B cell (primary cell): ENCODE measurements around the gene NOTCH1. TPM values are rescaled to one million over a fixed set of nuclear protein-coding genes. Genes with fewer than 3 reads are reported as not detected.

Experiments used
- ATAC-seq: fragments of 200-7000 bp; cut with Tn5 transposase; one replicate; pipeline ENCODE4 v1.10.0; 2021; ENCODE audit warnings: low read depth, mild to moderate bottlenecking, moderate number of reproducible peaks, moderate library complexity
- CTCF ChIA-PET: fragments of 350-600 bp; sonication (Branson Sonifier 250); formaldehyde crosslinking; loops from one replicate; lab custom pipeline; 2021; ENCODE audit warnings: antibody characterized with exemption, inconsistent platforms; lab: Charles Lee
- POLR2A ChIA-PET: fragments of 350-600 bp; sonication (Branson Sonifier 250); formaldehyde crosslinking; loops from one replicate; lab custom pipeline; 2021; ENCODE audit warnings: antibody characterized with exemption; lab: Charles Lee
- DNase-seq: peaks from one replicate; pipeline ENCODE4 v3.0.0; 2013
- H2AFZ ChIP-seq: 2 replicates; pipeline ENCODE4 v1.6.1; 2012; ENCODE audit warnings: mild to moderate bottlenecking, low read depth, low read length; ENCODE audit not compliant: insufficient read depth, poor library complexity, severe bottlenecking
- H3K27ac ChIP-seq, 2 donors: 1 replicate in 1 of 2; 2 replicates in 1 of 2; pipeline ENCODE4 v1.5.1; 2012 to 2013; ENCODE audit warnings: low read length in 2 of 2, mild to moderate bottlenecking in 2 of 2, moderate library complexity in 1 of 2
- H3K27me3 ChIP-seq, 4 experiments: fragments of 200-600 bp in 1 of 4; sonication (generic) in 1 of 4; replicated peaks in 1 of 4; 1 replicate in 2 of 4; 2 replicates in 2 of 4; pipeline versions ENCODE4 v1.6.1 to v1.7.0; 2013 to 2016; ENCODE audit warnings: low read length in 3 of 4, mild to moderate bottlenecking in 2 of 4, mixed read lengths in 1 of 4, moderate library complexity in 1 of 4; ENCODE audit not compliant: insufficient read depth in 4 of 4, control insufficient read depth in 3 of 4; ENCODE audit errors: control extremely low read depth in 1 of 4
- H3K36me3 ChIP-seq, 2 experiments: replicated peaks in 1 of 2; 1 replicate in 1 of 2; 2 replicates in 1 of 2; pipeline versions ENCODE4 v1.6.1 to v1.7.1; 2013; ENCODE audit warnings: low read length in 1 of 2; ENCODE audit not compliant: insufficient read depth in 2 of 2, control insufficient read depth in 1 of 2; ENCODE audit errors: control extremely low read depth in 1 of 2, extremely low read depth in 1 of 2
- H3K4me1 ChIP-seq, 2 donors: fragments of 200-600 bp in 1 of 2; sonication (generic) in 1 of 2; 1 replicate in 1 of 2; 2 replicates in 1 of 2; pipeline versions ENCODE4 v1.5.1 to v1.6.1; 2013 to 2017; ENCODE audit warnings: low read length in 2 of 2; ENCODE audit not compliant: control insufficient read depth in 2 of 2, insufficient read depth in 2 of 2
- H3K4me2 ChIP-seq: replicated peaks from 2 replicates; pipeline ENCODE3; 2012; ENCODE audit warnings: mild to moderate bottlenecking, low read depth, low read length; ENCODE audit not compliant: poor library complexity, severe bottlenecking
- H3K4me3 ChIP-seq, 5 experiments: fragments of 200-600 bp in 1 of 5; sonication (generic) in 1 of 5; 1 replicate in 3 of 5; 2 replicates in 2 of 5; pipeline versions ENCODE4 v1.5.1 to v1.7.0; 2011 to 2016; ENCODE audit warnings: low read length in 4 of 5, mild to moderate bottlenecking in 4 of 5, low read depth in 2 of 5, control low read depth in 1 of 5, moderate library complexity in 1 of 5; ENCODE audit not compliant: insufficient read depth in 1 of 5; ENCODE audit errors: control extremely low read depth in 1 of 5, extremely low read depth in 1 of 5
- H3K79me2 ChIP-seq: fragments of 200-600 bp; sonication (generic); one replicate; pipeline ENCODE4 v1.6.0; 2016; ENCODE audit warnings: low read length; ENCODE audit not compliant: control insufficient read depth, insufficient read depth
- H3K9ac ChIP-seq: fragments of 200-600 bp; sonication (generic); 2 replicates; pipeline ENCODE4 v1.6.1; 2017; ENCODE audit warnings: mild to moderate bottlenecking, low read length, moderate library complexity
- H3K9me3 ChIP-seq, 3 donors: one replicate each; pipeline versions ENCODE4 v1.6.1 to v1.7.1; 2013; ENCODE audit warnings: low read length in 2 of 3; ENCODE audit not compliant: control insufficient read depth in 2 of 3, insufficient read depth in 1 of 3; ENCODE audit errors: control extremely low read depth in 1 of 3
- H4K20me1 ChIP-seq: 2 replicates; pipeline ENCODE4 v1.6.0; 2012; ENCODE audit warnings: mild to moderate bottlenecking, low read length; ENCODE audit not compliant: insufficient read depth, control insufficient read depth, poor library complexity, severe bottlenecking
- H3K27ac Mint-ChIP-seq: one replicate; pipeline ENCODE4 v1.8.0; 2021; ENCODE audit warnings: mixed read lengths
- H3K27me3 Mint-ChIP-seq: one replicate; pipeline ENCODE4 v1.8.0; 2021; ENCODE audit warnings: mixed read lengths
- H3K4me1 Mint-ChIP-seq: one replicate; pipeline ENCODE4 v1.8.0; 2021; ENCODE audit warnings: mixed read lengths
- H3K4me3 Mint-ChIP-seq: one replicate; pipeline ENCODE4 v1.8.0; 2021; ENCODE audit warnings: mixed read lengths
- H3K9me3 Mint-ChIP-seq: one replicate; pipeline ENCODE4 v1.8.0; 2022; ENCODE audit warnings: mixed read lengths; ENCODE audit not compliant: insufficient read depth
- EZH2 ChIP-seq: IDR thresholded peaks from 2 replicates; pipeline ENCODE4 v1.6.1; 2012; ENCODE audit warnings: borderline replicate concordance, low read depth, mild to moderate bottlenecking, moderate library complexity, low read length; ENCODE audit not compliant: insufficient read depth, poor library complexity, severe bottlenecking
- WGBS: methylation state at CpG from one replicate; pipeline ENCODE4 v1.1.5; 2013; ENCODE audit warnings: missing lambda C conversion rate; ENCODE audit not compliant: insufficient coverage; 5-methylcytosine and 5-hydroxymethylcytosine counted together
- intact Hi-C: fragments of 100-400 bp; cut with micrococcal nuclease; formaldehyde crosslinking; loops from one replicate; pipeline ENCODE4 v1.10.0; 2022
- polyA plus RNA-seq: library from polyadenylated mRNA; depleted of rRNA; stranded (reverse); fragments of >200 nt; gene quantifications from 2 replicates; pipeline ENCODE4 v1.2.3, GENCODE V29; 2012
- total RNA-seq, 2 donors: library from RNA; stranded (reverse); fragments of 120-200 nt in 1 of 2; gene quantifications; 1 replicate in 1 of 2; 2 replicates in 1 of 2; pipeline versions ENCODE4 v1.2.3 to v1.2.4, GENCODE V29; 2013 to 2022
- TF ChIP-seq, protein P1 (sequence below): fragments of 200-600 bp; IDR thresholded peaks from one replicate; pipeline ENCODE4 v1.8.0; 2022; ENCODE audit warnings: antibody characterized with exemption, mild to moderate bottlenecking

NOTCH1 gene
- total and polyA plus RNA-seq, 2 donors (not counting 1 experiment from before 2014, with no cell fraction given): 16.6 to 38.5 TPM

DNA sequence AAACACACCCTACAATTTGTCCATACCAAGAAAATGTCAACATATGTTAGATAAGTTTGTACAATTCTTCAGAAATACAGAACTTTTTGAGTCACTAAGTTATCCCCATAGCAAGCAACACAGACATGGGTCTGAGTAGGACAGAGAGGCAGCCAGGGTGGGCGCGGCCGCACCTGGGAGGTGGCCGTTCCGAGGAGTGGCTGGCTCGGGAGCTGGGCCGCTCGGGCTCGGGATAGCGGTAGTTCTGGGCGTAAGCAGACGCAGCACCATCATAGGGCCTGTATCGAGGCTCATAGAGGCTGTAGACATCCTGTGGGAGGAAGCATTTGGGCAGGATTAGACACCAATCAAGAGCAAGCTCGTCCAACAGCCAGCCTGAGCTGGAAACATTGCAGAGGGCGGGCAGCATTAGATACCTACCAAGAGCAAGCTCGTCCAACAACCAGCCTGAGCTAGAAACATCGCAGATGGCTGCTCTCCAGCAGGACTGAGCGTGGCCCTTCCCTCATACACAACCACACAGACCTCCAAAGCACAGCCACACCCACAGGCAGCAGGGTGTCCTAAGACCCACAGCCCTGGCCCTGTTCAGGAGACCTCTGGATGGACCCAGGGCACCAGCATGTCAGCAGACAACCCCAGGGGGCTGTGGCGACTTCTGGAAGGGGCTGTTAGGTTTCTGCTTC, 73.9 kb downstream of the NOTCH1 start:
- no peak overlapping the region for H3K27ac ChIP-seq
- Mint-ChIP-seq H3K4me3 (no peak overlapping the region), H3K27ac (no peak overlapping the region), H3K4me1 (no peaks in the 10 kb centered on the region), H3K9me3 (no peaks in the 10 kb centered on the region), H3K27me3 (no peaks in the 10 kb centered on the region)
- intact Hi-C loops: no loop called here
- ATAC-seq (no peak), DNase-seq (no peak)
- 95% methylated on average over 15 of the region's 19 CpGs for WGBS
- peaks cover 0 to 92% of the 10 kb centered on the region in 2 experiments for H3K36me3 ChIP-seq
- H3K4me1 ChIP-seq: no peaks in the 10 kb centered on the region
- no peak overlapping the region for H3K4me3 ChIP-seq
- H3K9ac ChIP-seq: no peak overlapping the region
- TF ChIP-seq, protein P1, sequence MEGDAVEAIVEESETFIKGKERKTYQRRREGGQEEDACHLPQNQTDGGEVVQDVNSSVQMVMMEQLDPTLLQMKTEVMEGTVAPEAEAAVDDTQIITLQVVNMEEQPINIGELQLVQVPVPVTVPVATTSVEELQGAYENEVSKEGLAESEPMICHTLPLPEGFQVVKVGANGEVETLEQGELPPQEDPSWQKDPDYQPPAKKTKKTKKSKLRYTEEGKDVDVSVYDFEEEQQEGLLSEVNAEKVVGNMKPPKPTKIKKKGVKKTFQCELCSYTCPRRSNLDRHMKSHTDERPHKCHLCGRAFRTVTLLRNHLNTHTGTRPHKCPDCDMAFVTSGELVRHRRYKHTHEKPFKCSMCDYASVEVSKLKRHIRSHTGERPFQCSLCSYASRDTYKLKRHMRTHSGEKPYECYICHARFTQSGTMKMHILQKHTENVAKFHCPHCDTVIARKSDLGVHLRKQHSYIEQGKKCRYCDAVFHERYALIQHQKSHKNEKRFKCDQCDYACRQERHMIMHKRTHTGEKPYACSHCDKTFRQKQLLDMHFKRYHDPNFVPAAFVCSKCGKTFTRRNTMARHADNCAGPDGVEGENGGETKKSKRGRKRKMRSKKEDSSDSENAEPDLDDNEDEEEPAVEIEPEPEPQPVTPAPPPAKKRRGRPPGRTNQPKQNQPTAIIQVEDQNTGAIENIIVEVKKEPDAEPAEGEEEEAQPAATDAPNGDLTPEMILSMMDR: no peak
- no peak for TF ChIP-seq EZH2
- peaks cover 95% of the 10 kb centered on the region for H4K20me1 ChIP-seq
- H3K79me2 ChIP-seq: peaks cover 98% of the 10 kb centered on the region
- H3K27me3 ChIP-seq: no peaks in the 10 kb centered on the region
- ChIA-PET CTCF (interaction anchor here (0.6 to 1.6 kb wide), 4 partner anchors 9 to 189 kb away, joined by 3 to 5 read pairs (median 3); no protein-coding TSS in a partner anchor), POLR2A (no interaction called here)
- H2AFZ ChIP-seq: no peak overlapping the region
- no peaks in the 10 kb centered on the region for H3K9me3 ChIP-seq
- no peak overlapping the region for H3K4me2 ChIP-seq

DNA sequence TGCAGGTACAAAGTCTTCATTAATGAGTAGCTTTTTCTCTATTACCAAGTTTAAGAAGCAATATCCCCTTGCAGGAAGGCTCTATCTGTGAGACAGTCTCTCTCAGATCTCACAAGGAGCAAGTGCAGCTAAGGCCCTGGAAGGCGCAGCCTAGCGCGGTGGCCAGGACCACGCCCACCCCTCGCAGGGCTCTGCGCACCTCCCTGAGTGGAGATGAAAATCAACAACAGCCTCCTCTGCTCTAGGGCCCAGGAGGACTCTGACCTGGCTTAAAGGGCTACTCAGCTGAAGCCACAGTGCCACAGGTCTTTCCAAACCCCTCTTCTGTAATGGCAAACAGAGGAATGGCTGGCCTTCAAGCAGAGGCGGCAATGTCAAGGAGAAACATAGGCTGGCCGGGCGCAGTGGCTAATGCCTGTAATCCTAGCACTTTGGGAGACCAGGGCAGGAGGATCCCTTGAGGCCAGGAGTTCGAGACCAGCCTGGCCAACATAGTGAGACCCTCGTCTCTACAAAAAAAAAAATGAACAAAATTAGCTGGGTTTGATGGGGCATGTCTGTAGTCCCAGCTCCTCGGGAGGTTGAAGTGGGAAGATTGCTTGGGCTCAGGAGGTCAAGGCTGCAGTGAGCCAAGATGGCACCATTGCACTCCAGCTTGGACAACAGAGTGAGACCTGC, 74.9 kb downstream of the NOTCH1 start:
- DNase-seq: no peak
- peaks cover 0 to 92% of the 10 kb centered on the region in 2 experiments for H3K36me3 ChIP-seq
- H3K79me2 ChIP-seq: peaks cover 99% of the 10 kb centered on the region
- intact Hi-C loops: no loop called here
- ATAC-seq: no peak
- H4K20me1 ChIP-seq: peaks cover 89% of the 10 kb centered on the region
- CTCF ChIA-PET: interaction anchor here (0.6 to 1.6 kb wide), 4 partner anchors 10 to 432 kb away, joined by 3 to 4 read pairs (median 3); no protein-coding TSS in a partner anchor
- Mint-ChIP-seq H3K4me3 (no peak overlapping the region), H3K27ac (no peak overlapping the region), H3K9me3 (no peaks in the 10 kb centered on the region), H3K27me3 (no peaks in the 10 kb centered on the region), H3K4me1 (no peaks in the 10 kb centered on the region)
- no peak overlapping the region for H3K9ac ChIP-seq
- H3K4me1 ChIP-seq: no peaks in the 10 kb centered on the region
- POLR2A ChIA-PET: no interaction called here
- no peaks in the 10 kb centered on the region for H3K27me3 ChIP-seq
- H3K9me3 ChIP-seq: no peaks in the 10 kb centered on the region
- WGBS: 99% methylated on average over 11 of the region's 12 CpGs
- H3K4me2 ChIP-seq: no peak overlapping the region
- no peak overlapping the region for H3K4me3 ChIP-seq
- no peak for TF ChIP-seq EZH2
- TF ChIP-seq, protein P1: no peak
- H2AFZ ChIP-seq: no peak overlapping the region
- no peak overlapping the region for H3K27ac ChIP-seq
